DMS79 treated with DMSO at 0.1 percent for 48 hours (cell line): ENCODE data around the gene CHRNA4.

Experiments used
- DNase-seq: peaks from one replicate; lab custom pipeline; 2025; lab: John Stamatoyannopoulos, UW

Gene CHRNA4

DNA sequence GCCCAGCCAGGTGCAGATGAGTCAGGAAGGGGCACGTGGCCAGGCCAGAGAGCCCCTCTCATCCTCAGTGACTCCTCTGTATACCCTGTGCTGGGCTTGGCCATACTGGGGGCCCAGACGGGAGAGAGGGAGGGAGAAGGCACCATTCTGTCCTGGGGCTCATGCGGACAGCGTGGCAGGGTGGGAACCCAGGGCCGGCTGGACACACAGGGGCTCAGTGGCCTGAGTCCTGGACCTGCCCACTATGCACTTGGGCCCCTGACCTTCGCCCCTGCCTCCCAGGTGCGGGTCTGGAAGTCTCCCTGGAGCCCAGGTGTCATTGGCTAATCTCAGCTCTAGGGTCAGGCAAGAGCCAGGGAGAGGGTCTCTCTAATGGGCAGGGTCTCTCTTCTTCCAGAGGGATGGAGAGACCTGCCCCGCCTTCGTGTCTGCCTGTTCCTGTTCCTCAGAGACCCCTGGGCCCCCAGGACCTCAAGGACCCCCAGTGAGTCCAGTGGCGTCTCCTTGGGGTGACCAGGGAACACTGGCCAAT is 40.5 kb downstream of the CHRNA4 start:
- no peak for DNase-seq

DNA sequence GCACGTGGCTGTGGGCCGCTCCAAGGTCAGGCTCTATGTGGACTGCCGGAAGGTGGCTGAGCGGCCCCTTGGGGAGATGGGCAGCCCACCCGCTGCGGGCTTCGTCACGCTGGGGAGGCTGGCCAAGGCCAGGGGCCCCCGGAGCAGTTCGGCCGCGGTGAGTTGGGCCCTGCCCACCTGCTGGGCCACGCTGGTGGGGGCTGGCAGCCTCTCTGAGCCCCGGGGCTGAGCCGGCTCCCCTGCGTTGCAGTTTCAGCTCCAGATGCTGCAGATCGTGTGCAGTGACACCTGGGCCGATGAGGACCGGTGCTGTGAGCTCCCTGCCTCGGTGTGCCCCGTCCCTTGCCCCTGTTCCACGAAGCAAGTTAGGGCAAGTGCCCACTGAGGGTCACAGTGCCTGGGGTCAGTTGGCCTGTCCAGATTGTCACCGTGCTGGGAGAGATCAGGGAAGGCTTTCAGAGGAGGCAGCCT is 41.1 kb downstream of the CHRNA4 start:
- no peak for DNase-seq

DNA sequence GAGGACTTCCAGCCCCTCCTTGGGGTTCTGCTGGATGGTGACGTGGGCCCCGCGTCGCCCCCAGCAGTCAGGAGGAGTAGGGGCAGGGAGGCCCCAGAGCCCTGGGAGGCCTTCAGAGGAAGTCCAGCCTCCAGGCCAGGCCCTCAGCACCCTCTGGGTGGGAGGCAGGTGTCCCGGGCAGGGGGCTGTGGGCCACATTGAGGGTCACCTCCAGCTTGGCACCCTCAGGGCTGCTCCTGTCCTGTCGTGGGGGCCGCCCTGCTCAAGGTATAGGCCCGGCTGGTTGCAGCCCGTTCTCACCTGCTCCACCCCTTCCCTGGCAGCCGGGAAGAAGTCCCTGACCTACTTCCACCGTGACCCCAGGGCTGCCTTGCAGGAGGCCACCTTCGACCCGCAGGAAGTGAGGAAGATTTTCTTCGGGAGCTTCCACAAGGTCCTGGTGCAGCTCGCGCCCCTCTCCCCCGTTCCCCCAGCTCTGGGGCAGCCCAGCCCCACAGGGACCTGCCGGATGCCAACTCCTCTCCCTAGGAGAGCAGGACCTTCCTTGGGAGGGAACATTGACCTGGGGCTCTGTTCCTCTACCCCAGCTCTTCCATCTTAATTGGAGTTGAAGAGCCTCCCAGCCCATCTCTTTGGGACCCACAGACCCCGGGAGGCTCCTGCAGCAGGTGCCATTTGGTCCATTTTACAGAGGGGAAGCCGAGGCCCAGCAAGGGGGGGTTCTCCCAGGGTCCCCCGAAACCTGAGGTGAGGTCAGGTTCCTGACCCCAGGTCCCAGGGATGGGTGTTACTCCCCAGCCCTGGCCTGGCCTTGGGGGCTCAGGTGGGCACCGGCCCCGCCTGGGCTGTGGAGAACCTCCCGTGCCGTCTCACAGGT is 41.7 kb downstream of the CHRNA4 start:
- no peak for DNase-seq

DNA sequence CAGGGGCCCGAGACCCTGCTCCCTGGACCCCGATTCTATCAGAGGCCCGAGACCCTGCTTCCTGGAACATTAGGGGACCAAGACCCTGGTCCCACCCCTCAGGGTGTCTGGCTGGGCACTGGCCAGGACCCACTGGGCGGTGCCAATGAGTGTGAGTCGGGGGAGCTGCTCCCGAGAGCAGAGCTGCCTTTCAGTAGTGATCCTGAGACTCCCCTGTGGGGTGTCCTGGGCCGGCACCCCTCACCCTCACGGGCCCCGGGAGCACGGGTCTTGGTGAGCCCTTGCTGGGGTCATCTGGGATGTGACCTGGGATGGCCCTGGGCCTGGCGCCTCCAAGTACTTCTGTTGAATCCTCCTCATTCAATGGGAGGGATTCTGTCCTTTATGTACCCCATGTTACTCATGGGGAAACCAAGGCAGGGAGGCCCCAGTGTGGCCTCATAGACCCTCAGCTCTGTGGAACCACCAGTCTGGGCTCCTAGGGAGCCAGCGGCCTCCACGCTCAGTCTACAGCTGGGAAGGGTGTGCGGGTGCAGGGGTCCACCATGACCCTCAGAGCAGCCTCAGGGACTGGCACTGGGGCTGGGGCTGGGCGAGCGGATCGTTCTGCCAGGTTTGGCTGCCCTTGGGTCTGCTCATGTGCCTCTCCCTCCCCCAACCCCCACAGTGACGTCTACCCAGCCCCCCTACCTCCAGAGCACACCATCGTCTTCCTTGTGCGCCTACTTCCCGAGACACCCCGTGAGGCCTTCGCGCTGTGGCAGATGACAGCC is 42.6 kb downstream of the CHRNA4 start:
- DNase-seq = no peak

DNA sequence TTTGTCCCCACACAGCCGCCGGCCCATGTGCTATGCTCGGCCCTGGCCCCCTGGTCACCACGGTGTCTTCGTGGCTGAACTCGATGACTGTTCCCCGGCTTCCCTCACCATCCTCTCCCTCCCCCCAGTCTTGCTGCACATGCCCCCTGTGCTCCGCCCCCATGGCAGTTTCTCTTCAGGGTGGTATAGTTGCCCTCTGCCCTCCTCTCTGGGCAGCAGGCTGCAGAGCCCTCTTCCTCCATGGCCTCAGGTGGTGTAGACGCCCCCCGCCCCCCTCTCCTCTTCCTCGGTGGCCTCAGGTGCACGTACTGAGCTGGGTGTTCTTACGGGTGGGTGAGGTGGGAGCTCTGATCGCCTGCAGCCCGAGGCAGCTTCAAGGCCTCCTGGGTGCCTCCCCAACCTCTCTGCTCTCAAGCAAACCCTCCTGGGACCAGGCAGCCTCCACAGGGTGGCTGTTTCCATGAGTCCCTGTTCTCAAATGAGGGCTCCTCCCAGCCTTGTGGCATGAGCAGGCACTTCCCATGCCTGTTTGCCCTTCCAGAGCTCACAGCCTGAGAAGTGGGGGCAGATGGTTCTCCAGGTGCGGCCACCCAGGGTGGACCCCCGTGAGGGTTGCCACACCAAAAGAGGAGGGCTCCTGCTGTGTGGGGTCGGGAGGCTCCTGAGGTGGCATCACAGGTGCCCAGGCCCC is 43.4 kb downstream of the CHRNA4 start:
- DNase-seq = no peak

DNA sequence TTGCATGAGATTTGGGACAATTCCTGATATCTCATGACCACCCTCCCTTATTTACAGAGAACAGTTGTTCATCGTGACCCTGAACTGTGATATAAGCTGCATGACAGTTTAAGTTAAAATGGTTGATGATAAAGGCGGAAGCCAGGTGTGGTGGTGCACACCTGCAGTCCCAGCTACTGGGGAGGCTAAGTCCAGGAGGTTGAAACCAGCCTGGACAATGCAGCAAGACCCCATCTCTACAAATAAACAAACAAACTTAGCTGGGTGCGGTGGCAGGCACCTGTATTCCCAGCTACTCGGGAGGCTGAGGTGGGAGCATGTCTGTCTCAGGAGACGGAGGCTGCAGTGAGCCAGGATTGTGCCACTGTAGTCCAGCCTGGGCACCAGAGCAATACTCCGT is 44.1 kb downstream of the CHRNA4 start:
- no peak for DNase-seq

DNA sequence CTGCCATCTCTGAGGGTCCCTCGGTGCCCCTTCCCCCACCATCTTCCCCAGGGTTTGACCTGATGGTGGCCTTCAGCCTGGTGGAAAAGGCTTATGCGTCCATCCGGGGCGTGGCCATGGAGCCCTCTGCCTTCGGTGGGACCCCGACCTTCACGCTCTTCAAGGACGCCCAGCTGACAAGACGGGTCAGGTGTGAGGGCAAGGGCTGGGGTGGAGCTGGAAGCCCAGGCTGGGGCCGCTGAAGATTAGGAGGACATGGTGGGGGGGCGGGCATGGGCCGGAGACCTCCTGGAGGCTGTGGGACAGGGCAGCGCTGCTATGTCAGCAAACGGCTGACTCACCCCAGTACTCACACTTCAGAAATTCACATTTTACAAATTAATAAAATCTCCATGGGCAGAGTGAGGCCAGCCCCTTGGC is 44.6 kb downstream of the CHRNA4 start:
- DNase-seq = no peak

DNA sequence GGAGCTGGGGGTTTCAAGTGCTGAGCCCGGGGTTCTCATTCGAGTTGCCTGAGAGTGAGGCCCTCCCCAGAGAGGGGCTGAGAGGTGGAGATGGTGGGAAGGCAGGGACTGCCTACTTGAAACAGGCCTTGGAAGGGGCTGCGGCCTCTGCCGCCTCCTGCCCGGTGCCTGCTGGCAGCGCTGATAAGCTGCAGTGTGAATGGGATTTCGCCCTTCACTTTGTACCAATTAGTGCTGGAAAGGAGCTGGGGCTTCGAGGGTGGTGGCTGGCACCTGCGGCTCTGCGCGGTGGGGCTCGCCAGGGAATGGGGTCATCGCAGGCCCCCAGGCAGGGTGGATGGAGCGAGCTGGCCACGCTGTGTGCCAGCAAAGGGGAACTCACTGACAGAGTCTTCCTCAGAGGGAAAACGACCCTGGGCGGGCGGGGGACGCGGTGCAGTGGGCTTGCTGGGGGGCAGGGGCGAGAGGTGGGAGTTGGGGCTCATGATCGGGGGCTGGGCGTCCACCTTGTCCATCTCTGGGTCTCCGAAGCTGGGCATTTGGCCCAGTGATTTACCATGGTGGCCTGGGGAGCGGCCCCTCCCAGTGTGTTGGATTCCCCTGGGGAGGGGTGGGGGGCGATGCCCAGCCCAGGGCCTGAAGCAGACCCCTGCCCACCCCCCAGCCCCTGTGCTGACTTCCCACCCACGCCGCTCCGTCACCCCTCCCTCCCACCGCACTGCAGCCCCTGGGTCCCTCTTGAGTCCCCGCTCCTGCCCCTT is 45.2 kb downstream of the CHRNA4 start:
- DNase-seq = no peak

DNA sequence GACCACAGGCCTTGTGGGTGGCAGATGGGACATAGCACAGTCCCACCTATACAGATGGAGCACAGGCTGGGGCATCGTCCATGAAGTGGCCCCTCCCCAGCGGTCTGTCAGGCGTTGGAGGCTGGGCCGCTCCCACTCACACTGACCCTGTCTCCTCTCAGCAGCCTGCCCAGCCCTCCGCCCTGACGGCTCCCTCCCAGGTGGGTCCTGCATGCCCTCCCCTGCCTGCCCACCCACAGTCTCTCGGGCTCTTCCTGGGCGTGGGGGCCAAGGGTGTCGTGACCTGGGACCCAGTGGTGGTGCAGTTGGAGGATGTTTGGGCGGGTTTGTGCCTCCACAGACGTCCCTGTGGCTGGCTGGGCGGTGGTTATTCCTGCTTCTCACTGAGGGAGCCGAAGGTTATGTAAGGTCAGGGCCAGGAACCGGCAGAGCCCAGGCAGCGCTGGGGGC is 45.9 kb downstream of the CHRNA4 start:
- no peak for DNase-seq

DNA sequence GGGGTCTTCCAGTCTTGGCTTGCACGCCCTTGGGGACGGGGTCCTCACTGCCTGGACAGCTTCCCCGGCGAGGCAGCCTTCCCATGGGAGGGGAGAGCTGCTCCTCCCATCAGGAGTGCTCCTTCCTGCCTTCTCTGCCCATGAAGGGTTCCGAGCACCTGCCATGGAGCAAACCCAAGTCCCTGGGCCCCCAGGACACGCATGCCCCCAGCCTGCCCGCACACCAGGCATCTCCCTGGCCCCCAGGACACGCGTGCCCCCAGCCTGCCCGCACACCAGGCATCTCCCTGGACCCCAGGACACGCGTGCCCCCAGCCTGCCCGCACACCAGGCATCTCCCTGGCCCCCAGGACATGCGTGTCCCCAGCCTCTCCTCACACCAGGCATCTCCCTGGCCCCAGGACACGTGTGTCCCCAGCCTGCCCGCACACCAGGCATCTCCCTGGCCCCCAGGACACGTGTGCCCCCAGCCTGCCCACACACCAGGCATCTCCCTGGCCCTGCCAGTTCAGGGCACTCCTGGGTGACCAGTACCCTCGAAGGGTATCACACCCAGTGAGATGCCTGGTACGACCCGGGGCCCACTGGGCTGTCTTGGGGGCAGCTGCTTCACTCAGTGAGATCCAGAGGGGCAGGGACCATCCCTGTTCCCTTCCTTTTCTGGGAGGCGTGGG is 46.4 kb downstream of the CHRNA4 start:
- DNase-seq = no peak

DNA sequence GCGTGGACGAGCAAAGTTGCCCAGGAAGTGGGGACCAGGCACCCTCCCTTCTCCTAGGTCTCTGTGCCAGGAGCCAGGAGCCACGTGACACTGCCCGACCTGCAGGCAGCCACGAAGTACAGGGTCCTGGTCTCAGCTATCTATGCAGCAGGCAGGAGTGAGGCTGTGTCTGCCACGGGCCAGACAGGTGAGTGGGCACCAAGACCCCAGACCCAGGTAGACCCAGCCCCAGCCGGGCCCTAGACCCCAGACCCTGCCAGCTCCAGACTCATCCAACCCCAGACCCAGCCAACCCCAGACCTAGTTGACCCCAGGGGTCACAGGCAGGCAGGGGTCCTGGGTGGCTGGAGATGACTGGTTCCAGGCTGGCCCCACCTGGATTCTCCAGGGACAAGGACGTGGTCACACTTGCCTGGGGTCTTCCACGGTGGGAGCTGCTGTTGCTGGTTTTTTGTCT is 47.1 kb downstream of the CHRNA4 start:
- DNase-seq = no peak

DNA sequence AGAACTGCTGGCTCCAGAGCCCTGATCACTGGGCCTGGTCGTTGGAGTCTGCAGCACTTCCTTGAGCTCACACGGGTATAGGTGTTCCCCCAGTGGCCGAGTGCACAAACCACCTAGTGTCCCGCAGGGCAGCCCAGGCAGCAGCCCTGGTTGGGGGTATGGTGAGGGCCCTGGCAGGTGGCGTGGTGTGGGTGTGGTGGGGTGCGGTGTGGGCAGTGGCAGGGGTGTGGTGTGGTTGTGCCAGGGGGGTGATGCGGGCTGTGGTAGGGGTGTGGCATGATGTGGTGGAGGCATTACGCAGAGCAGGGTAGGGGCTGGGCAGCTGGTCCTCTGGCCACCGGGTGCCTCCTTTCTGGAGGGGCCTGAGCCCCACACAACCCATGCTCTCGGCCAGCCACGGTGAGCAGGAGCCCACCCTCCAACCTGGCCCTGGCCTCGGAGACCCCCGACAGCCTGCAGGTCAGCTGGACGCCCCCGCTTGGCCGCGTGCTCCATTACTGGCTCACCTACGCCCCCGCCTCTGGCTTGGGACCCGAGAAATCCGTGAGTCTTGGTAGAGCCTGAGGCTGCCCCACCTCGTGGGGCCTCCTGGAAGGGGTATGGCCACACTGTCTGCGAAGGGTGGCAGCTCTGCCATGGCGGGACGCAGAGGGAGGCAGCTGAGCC is 47.7 kb downstream of the CHRNA4 start:
- DNase-seq = no peak

DNA sequence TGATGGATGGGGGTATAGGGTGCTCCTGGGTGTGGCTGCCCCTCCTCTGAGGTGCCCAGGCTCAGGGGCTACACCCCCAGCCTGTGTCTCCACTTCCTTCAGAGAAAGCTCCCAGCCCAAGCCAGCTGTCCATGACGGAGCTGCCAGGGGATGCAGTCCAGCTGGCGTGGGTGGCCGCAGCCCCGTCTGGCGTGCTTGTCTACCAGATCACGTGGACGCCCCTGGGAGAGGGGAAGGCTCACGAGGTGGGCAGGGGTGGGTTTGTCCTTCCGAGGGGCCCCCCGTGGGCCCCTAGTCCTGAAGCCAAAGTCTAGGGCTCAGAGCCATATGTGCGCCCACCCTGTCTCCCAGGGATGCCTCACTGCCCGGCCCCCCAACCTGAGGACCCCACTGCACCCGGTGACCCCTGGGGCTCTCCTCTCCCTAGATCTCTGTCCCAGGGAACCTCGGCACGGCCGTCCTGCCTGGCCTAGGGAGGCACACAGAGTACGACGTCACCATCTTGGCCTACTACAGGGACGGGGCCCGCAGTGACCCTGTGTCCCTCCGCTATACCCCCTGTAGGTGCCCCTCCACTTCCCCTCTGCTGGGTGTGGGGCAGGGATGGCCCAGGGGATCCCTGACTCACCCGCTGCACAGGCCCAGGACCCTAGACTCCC is 48.3 kb downstream of the CHRNA4 start:
- no peak for DNase-seq

DNA sequence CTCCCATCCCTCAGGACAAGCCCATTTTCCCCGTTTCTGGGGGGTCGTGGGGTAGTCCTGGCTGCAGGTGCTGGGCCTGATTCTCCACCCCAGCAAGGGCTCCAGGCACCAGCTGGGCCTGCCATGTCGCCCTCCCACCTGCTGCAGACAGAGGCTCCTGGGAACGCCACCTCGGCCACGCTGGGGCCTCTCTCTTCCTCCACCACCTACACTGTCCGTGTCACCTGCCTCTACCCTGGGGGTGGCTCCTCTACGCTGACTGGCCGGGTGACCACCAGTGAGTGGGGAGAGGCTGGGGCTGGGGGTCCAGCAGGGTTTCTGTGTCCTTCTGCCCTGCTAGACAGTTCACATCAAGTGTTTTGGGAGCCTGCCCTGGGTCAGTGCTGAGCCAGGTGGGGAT is 48.9 kb downstream of the CHRNA4 start:
- no peak for DNase-seq

DNA sequence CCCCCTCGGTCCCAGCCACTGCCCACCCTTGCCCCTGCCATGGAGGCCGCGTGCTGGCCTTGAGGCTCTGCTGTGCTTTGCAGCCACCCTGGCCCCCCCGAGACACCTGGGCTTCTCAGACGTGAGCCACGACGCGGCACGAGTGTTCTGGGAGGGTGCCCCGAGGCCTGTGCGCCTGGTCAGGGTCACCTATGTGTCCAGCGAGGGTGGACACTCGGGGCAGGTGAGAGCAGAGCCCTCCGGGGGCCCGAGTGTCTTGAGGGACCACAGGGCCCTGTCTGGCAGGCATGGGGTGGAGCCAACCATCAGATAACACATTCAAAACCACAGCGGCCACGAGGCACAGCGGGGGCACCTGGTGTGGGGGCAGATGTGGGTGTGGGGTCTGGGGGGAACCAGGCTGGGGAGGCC is 49.3 kb downstream of the CHRNA4 start:
- DNase-seq = no peak

DNA sequence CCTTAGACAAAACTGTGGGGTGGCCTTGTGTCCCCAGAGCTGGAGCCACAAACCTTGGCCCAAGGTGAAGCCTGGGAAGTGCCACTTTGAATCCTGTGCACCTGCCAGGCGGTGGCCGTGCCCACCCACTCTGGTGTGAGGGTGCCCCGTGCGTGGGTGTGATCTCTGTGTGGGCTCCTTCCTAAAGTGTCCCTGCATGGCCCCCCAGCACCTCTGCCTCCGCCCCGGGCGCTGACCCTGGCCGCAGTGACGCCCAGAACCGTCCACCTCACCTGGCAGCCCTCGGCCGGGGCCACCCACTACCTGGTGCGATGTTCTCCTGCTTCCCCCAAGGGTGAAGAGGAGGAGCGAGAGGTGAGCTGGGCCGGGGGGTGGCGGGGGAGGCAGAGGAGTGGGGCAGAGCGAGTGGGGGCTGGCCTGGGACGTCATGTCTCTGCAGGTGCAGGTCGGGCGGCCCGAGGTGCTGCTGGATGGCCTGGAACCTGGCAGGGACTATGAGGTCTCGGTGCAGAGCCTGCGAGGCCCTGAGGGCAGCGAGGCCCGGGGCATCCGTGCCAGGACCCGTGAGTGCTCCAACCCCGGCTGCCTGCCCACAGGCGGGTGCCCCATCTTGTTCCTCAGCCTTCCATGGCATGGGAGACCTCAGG is 49.8 kb downstream of the CHRNA4 start:
- no peak for DNase-seq

DNA sequence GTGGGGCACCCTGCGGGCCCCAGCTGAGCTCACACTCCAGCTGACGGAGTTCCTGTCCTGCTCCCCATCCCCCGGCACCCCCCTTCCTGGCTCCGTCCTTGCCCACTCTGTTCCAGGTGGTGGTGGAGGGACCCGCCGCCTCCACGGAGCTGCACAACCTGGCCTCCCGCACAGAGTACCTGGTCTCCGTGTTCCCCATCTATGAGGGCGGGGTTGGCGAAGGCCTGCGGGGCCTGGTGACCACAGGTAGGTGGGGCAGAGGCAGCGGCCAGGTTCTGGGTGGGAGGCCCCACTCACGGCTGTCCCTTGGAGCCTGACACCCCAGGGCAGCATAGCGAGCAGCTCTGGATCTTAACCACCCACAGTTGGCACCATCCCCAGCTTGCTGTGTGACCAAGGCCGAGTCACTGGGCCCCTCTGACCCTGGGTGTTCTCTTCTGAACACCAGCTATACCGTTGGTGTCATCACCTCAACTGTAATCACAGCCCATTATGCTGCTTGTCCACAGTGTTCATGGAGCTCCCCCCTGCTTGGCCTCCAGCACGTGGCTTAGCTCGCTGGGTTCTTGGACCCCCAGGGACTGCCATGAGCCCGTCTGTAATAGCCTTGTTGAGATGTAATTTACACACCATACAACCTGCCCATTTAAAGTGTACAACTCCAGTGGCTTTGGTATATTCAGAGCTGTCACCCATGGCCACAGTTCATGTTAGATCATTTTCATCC is 50.7 kb downstream of the CHRNA4 start:
- DNase-seq = no peak

DNA sequence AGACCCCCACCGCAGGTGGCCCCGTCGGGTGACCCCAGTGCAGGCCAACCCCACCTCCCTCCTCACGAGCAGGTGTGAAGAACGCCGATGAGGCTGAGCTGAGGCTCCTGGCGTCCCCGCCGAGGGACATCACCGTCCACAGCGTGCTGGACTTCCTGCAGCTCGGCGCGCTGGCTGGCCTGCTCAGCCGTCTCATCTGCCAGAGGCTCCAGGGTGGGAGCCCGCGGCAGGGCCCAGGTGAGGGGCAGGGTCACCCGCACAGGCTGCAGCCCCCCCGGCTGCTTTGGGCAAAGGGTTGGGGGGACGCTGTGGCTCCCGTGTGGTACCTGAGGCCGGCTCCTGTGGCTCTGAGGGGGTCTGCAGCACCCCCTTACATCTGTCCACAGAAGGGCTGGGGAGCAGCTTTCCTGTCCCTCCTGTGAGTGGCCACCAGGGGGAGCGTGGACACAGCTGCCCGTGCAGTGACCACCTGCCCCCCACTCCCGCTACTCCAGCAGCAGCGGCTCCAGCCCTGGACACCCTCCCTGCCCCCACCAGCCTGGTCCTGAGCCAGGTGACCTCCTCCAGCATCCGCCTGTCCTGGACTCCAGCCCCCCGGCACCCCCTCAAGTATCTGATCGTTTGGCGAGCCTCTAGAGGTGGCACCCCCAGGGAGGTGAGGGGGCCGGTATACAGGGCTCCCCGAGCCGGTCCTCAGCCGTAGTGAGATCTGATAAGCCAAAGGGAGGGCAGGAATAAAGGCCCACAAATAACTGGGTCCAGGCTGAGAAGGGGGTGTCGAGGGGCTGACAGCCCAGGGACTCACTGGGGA is 51.7 kb downstream of the CHRNA4 start:
- DNase-seq = peak; percentile 49
